Cardiac muscle cell (in vitro differentiated cells and primary cell): ENCODE data around the gene AHSG. TPM values are rescaled to one million over a fixed set of nuclear protein-coding genes. Genes with fewer than 3 reads are reported as not detected.

ENCODE experiments used
- DNase-seq, 2 donors: peaks; one replicate each; pipeline versions ENCODE4 v3.0.0 to v3.0.0-alpha.2; 2010 to 2017; ENCODE audit warnings: low read depth in 1 of 2, low spot score in 1 of 2
- H3K27ac ChIP-seq: fragments of 200-600 bp; sonication (generic); 2 replicates; pipeline ENCODE4 v1.5.1; 2016
- H3K27me3 ChIP-seq: fragments of 200-600 bp; sonication (generic); 2 replicates; pipeline ENCODE4 v1.6.0; 2016; ENCODE audit warnings: control low read depth
- H3K36me3 ChIP-seq: fragments of 200-600 bp; sonication (generic); 2 replicates; pipeline ENCODE4 v1.5.1; 2016; ENCODE audit warnings: control low read depth
- H3K4me1 ChIP-seq: fragments of 200-600 bp; sonication (generic); 2 replicates; pipeline ENCODE4 v1.8.1; 2017; ENCODE audit warnings: low read depth, mild to moderate bottlenecking, mixed run types
- H3K4me3 ChIP-seq: fragments of 200-600 bp; sonication (generic); 2 replicates; pipeline ENCODE4 v1.5.1; 2016; ENCODE audit warnings: mild to moderate bottlenecking
- H3K9me3 ChIP-seq: fragments of 200-600 bp; sonication (generic); 2 replicates; pipeline ENCODE4 v1.5.1; 2017; ENCODE audit warnings: low read depth, mild to moderate bottlenecking, control low read depth
- CTCF ChIP-seq: IDR thresholded peaks from 2 replicates; pipeline ENCODE4 v1.5.1; 2012; ENCODE audit warnings: low read depth, mild to moderate bottlenecking, low read length
- polyA plus RNA-seq: library from polyadenylated mRNA; unstranded; fragments of >200 nt; fragmentation: Nextera tagmentation; extraction: Ambion mirVana; gene quantifications from 2 replicates; pipeline ENCODE4 v1.2.1, GENCODE V29; 2016
- total RNA-seq: library from RNA; depleted of rRNA; stranded (reverse); fragments of >200 nt; gene quantifications from 2 replicates; pipeline ENCODE4 v1.2.3, GENCODE V29; 2016

The AHSG gene
- total and polyA plus RNA-seq, 2 experiments from 2014 or later = 0.59 TPM; not detected in 1

GRCh38 chr3:186608624-186609215, 4.1 kb upstream of the AHSG start:
- no peaks in the 10 kb centered on the region for H3K36me3 ChIP-seq
- H3K4me3 ChIP-seq = no peak overlapping the region
- H3K9me3 ChIP-seq = no peaks in the 10 kb centered on the region
- no peak overlapping the region for H3K27ac ChIP-seq
- H3K27me3 ChIP-seq = no peaks in the 10 kb centered on the region
- H3K4me1 ChIP-seq = no peaks in the 10 kb centered on the region
- DNase-seq = no peak
- TF ChIP-seq CTCF = no peak

GRCh38 chr3:186609247-186609868, 3.5 kb upstream of the AHSG start:
- H3K9me3 ChIP-seq = no peaks in the 10 kb centered on the region
- H3K4me1 ChIP-seq = no peaks in the 10 kb centered on the region
- H3K27ac ChIP-seq = no peak overlapping the region
- H3K36me3 ChIP-seq = no peaks in the 10 kb centered on the region
- peak; percentile 37 for TF ChIP-seq CTCF
- DNase-seq = peak in 1 of 2 donors; percentile 41
- H3K4me3 ChIP-seq = no peak overlapping the region
- no peaks in the 10 kb centered on the region for H3K27me3 ChIP-seq

GRCh38 chr3:186612065-186612464, 795 bp upstream of the AHSG start:
- Histone ChIP-seq H3K36me3 (no peaks in the 10 kb centered on the region), H3K4me1 (peaks cover 3% of the 10 kb centered on the region), H3K9me3 (no peaks in the 10 kb centered on the region), H3K27ac (no peak overlapping the region), H3K27me3 (no peaks in the 10 kb centered on the region), H3K4me3 (no peak overlapping the region)
- no peak for TF ChIP-seq CTCF
- no peak for DNase-seq

DNA sequence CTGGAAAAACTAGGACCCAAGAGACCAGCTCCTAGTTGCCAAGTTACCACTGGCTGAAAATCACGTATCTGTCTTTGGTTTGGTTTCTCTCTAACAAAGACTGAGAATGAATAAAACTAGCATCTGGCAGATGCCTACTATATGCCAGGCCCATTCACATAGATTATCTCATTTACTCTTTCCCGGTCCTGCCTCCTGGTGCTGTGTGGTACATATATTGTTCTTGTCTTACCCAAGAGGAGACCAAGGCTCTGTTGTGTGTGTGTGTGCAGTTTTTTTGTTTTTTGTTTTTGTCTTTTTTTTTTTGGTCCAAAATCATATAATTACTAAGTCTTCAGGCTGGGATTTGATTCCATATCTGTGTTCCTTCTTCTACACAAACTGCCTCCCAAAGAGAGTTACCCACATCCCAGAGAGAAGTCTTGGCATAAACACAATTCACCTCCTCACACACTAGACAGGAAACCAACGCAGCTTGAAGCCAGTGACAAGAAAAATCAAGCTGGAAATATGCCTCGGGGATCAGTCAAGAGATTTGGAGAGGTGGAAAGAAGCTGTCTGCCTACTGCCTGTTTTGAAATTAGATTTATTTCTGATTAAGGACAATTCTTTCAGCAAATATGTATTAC, 891 bp downstream of the AHSG start:
- DNase-seq = no peak
- no peak overlapping the region for H3K27ac ChIP-seq
- H3K27me3 ChIP-seq = peaks cover 11% of the 10 kb centered on the region
- peaks cover 3% of the 10 kb centered on the region for H3K4me1 ChIP-seq
- no peaks in the 10 kb centered on the region for H3K9me3 ChIP-seq
- H3K36me3 ChIP-seq = no peaks in the 10 kb centered on the region
- no peak overlapping the region for H3K4me3 ChIP-seq
- no peak for TF ChIP-seq CTCF

- TF ChIP-seq CTCF = no peak
- Histone ChIP-seq H3K4me3 (no peak overlapping the region), H3K36me3 (no peaks in the 10 kb centered on the region), H3K9me3 (no peaks in the 10 kb centered on the region), H3K4me1 (peaks cover 3% of the 10 kb centered on the region), H3K27ac (no peak overlapping the region), H3K27me3 (peaks cover 11% of the 10 kb centered on the region)
- DNase-seq = no peak
Measured at GRCh38 chr3:186614266-186614596, 1.4 kb downstream of the AHSG start.
